UCSD-AML1 (cell line): ENCODE measurements around the gene BMPR1B.

Experiments used
- DNase-seq: peaks from one replicate; lab custom pipeline; 2025; ENCODE audit not compliant: unreplicated experiment; lab: John Stamatoyannopoulos, UW

The BMPR1B gene

DNA sequence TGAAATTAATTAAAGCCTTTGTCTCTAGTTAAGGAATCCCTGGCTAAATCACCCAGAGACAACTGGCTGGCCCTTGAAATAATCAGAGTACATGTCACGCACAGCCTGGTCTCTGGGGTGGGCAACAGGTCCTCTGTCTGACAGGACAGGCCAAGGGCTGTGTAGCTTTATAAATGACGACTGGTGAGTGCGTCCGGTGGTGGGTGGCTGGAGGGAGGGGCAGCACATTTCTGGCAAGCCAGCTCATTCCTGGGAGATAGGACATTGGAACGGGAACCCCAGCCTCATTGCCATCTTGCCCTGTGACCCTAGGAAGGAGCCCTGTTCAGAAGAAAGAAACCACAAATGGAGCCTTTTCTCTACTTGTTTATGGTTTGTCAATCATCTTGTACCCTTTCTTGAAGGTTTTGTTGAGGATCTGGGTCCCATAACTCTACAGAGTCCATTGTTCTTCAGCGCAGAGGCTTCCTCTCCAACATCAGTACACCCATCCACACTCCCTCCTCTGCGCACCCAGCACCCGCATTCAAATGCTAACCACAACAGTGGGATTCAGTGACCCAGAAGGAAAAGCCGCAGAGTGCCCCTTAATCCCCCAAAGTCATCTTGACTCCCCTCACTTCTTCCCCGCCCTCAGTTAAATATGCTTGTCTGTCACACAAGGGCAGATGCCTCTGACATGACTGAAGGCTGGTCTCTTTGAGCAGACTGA lies 422.9 kb downstream of the BMPR1B start:
- DNase-seq, result no peak

DNA sequence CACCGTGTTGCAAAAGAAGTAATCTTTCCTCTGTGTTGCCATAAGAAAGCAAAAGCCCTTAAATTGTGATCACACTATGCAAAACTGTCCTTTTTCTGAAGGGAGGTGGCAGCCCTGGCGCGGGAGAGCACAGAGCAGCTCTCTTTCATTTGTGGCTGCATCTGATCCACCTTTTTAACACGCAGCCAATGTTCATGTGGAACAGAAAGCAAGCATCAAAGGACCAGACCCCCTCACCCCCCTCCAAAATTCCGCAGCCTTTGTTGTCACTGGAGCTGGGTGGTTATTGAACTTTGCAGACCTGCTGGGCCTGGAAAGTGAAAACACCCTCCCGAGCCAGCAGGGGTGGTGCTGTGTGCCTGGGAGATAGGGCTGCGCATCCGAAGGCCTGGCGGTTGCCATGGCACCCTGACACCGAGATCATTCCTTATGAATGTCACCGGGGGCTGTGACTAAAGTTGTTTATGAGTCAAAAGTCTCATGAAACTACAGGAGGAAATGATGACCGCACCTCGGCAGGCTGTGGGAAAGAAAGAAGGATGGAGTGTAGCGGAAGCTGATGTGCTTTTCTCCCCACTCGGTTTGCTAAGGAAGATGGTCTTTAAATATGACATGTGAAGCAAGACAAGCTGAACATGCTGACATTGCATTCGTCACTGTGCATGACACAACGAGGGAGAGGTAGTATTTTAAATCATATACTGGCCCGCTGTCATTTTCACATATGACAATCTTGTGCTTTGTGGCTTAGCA lies 423.7 kb downstream of the BMPR1B start:
- DNase-seq, result no peak

DNA sequence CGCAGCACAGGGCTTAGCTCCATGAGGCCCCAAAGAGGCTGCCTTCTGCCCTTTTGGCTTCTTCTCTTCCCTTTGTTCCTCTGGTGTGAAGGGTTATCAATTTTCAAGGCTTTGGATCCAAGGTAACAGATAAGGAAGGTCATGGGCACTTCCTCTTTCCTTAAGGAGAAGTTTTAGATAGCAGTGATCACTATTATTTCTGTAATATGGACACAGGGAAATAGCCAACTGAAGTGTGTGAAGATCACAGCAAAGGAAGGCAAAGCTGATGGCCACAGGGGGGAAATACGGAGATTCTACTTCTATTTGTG lies 424.2 kb downstream of the BMPR1B start:
- DNase-seq, result no peak

DNA sequence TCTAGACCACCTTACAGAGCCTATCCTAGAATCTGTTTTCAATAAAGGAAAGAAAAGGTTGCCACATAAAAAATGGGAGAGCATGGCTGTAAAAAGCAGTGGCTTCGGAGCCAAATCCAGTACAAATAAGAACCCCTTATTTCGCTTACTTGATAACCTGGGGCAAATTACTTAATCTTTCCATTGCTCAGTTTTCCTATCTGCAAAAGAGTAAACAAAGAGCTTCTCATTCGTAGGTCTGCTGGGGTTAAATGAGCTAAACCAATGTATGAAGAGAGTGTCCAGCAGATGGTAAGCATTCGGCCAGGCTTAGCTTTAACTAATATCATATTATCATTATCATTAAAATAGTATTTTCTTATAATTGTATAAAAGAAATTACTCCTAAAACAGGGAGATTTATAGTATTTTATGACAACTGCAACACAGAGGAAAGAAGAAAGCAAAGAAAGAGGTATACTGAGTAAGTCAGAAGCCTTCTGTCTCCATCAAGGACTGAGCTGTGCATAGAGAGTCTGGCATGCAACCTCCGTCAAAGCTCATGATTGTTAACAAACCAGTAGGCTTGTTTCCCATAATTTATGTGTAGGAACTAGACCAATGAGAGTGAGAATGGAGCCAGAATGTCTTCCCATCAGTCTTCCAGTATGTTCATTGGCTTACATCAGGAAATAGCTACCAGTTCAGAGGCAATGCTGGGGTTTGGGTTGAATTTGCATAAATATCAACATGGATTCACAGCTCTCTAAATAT lies 426.1 kb downstream of the BMPR1B start:
- DNase-seq, result no peak

DNA sequence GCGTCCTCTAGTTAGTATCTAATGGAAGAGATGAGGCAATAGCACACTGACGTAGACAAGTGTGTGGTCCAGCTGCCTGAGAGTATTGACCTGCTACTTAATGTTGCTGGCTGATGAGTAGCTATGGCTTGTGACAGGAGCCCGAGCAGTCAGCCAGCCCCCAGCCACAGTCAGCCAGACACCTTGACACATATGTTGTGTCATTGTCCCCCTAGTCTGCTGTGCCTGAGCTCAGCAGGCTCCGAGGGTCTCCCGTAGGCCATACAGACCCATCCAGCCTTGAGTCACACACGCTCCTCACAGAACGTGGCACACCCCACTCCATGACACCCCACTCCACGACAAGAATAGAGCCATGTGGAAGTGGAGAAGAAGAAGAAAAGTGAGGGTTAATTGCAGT lies 428.9 kb downstream of the BMPR1B start:
- DNase-seq, result no peak

DNA sequence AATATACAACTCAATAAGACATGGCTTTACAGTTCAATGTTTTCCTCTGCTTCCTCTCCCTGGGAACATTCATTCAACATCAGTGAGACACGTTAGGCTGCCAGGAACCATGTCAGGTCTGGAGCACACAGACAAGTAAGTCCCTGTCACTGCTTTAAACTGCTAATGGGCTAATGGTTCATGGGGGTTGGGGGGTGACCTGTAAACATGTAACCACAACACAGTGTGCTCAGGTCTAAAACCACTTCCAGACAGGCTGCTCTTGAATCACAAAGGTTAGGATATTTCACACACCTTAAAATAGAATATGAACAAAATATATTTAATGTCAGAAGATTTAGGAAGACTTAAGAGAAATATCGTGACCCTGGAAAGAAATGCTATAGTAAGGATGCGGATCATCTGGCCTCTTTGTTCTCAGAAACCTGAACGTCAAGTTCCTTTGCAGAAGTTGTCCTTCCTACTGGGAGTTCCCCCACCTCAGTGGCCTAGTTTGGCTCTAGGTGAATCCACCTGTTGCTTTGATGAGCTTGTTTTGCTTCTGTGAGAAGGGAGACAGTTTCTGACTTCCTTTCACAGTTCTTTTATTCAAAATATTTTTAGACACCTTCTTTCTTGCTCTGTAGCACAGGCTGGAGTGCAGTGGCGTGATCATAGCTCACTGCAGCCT lies 431.1 kb downstream of the BMPR1B start:
- DNase-seq, result no peak

DNA sequence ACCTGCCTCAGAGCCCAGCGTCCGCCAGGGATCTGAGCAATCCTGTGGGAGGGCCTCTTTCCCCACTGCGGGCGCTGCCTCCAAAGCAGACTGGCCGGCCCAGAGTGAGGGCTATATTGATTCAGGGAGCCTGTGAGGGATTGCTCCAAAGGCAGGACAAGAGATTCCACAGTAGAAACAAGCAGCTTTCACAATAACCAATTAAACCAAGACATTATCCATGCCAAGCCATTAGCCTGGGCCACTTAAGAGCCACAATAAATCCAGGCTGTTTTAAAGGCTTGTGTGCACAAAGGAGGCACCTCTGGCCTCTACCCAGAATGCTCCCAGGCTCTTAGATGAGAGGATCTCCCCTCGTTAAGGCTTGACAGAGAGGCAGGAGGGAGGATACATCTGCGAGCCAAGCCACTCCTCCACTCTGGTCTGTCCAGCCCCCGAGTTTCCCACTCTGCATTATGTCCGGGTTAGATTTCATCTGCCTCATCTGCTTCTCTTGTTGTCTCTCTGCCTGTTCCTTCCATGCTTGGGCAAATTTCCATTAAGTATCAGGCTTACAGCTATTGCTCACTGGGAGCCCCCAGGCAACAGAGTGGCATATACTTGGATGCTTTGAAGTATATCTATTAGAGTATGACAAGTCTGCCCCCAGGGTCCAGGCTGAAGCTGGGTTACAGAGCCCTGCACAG lies 433.1 kb downstream of the BMPR1B start:
- DNase-seq, result no peak

DNA sequence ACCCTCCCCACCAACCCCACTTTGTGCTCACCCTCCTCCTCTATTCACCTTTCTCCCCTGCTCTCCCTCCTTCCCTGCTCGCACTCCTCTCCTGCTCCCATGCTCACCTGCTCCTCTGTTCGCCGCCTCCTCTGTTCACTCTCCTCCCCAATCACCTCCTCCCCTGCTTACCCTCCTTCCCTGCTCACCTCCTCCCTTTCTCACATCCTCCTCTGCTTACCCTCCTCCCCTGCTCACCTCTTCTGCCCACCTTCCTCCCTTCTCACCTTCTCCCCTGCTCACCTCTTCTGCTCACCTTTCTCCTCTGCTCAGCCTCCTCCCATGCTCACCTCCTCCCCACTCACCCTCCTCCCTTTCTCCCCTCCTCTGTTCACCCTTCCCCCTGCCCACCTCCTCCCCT lies 433.8 kb downstream of the BMPR1B start:
- DNase-seq, result no peak

DNA sequence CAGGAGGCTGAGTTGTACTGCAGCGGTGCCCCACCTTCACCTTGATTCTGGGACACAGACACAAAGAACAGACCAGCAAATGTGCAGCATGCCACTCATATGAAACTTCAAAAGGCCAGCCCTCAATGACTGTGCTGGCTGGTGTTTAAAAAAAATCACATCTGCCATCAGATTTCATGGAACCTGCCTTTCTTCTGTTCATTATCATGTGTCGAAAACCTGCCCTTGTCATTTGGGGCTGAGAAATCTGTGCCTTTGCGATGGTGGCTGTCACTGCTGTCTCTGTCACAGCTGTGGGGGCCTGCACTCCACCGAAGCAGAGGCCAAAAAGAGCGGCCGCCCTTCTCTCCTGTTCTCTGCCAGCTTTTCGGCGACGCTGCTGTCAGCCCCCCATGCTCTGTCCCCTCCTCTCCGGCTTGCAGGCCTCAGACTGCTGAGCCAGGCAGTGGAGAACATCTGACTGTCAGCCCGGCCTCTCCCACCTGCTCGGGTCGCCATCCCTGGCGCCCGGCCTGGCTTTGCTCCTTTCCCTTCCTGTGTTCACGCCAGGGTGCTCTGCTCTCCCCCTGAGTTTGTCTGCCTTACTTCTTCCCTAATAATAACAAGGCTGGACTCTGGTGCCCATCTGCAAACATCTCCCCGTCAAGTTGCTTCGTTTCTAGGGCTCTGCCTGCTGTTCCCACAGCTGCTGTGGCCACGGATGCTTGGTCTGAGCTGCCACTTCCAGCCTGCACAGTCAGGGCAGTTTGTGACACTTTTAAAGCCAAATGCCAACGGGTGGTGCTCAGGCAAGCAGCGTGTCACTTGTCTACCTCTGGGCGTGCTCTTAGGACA lies 435.9 kb downstream of the BMPR1B start:
- no peak for DNase-seq

DNA sequence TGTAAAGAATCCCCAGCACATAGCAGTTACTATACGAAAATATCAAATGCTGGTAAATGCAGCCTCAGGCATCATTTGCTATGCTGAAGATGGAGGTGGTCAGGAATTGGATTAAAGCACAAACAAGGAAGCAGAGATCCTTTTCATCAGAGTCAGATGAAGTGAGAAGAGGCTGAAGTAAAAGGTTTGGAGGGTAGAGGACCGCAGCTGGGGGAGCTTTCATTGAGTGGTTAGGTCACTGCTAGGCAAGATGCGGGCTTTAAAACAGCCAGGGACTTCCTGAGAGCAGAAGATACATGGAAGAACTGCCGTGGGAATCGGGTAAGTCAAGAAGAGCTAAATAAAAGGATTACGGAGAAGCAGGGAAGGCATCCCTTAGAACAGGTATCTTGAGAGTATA lies 439.6 kb downstream of the BMPR1B start:
- no peak for DNase-seq

DNA sequence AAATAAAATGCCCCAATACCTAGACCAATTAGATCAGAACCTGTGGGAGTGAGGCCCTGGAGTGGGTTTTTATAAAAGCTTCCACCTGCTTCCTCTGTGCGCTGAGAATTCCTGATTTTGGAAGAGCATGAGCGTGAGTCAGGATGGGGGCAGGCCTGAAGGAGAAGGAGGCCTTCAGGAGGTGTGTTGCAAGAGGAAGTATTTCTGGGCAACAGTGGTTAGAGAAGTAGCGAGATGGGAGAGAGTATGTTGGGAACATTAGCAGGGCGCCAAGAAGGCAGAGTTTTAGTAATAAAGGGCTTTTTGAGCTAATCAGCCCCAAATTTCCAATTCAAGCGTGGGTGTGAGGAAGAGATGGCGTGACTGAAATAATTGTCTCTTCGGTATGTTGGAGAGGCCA lies 441.2 kb downstream of the BMPR1B start:
- no peak for DNase-seq

DNA sequence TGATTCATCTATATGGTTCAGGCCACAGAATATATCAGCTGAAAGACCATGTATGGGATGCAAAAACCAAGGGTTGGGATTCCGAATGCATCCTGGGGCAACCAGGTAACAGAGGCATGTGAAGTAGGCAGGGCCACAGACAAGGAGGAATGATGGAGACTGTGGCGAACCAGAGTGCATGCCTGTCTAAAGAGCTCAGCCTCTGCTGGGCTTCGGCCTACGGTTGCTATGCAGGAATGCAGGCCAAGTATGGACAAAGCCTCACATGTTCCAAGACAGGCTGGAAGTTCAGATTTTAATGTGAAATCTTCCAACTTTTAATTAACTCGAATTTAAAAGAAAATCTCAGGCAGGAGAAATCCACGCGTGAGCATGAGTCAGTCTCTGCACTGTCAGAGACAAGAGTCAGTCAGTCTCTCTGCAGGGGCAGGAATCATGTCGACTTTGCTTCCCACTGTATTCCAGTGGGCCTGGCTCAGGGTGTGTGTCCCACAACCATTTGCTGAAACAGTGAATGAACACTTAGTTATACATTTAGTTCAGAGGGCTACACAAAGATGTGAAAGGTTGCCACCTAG lies 446.6 kb downstream of the BMPR1B start:
- DNase-seq, result no peak

DNA sequence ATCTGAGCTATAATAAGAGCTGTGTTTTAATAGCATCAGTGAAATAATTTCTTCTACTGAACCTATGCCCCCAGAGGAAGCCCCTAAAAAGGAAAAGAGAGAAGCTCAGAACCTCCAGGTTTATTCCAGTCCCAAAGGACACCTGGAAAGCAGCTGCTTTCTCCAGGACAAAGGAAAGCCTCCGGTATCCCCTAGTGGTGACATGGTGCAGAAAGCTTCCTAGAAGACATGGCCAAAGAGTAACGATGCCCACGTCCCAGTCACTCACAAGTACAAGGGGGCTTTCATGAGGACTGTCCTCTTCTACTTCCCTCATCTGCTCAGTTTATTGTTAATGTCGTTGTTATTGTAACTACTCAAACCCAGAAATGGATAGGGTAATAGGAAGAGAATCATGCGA lies 447.1 kb downstream of the BMPR1B start:
- no peak for DNase-seq
